SK-N-MC (cell line): ENCODE data around the gene LAMA3.

Source experiments
- EZH2 ChIP-seq: fragments of 200-600 bp; sonication (generic); IDR thresholded peaks from one replicate; pipeline ENCODE4 v1.6.1; 2017; ENCODE audit warnings: antibody characterized with exemption
- FOXP2 ChIP-seq: optimal IDR thresholded peaks from 2 replicates; pipeline ENCODE3; 2011; ENCODE audit warnings: mild to moderate bottlenecking, moderate library complexity; ENCODE audit not compliant: insufficient read depth; ENCODE audit errors: extremely low read length, control extremely low read depth
- POLR2AphosphoS5 ChIP-seq: IDR thresholded peaks from 2 replicates; pipeline ENCODE4 v1.6.1; 2012; ENCODE audit warnings: mild to moderate bottlenecking, low read depth, low read length, borderline replicate concordance

DNA sequence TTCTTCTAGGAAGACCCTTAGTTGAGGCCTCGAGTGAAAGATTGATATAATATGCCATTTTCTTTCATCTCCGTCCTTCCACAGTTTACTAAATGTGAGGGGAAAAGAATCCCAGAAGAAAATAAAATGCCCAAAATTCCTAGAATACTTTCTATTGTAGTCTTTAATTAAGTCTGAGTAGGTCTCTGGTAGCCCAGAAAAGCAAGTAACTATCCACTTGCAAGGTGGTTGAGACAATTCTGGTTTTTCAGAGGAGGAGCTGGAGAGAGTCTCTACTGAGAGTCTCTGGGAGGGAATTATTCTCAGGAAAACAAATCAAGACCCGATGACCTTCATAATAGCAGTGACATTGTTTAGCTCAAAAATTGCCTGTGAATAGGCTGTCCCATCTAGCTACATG, 261.4 kb downstream of the LAMA3 start:
- TF ChIP-seq EZH2 (no peak), POLR2AphosphoS5 (no peak), FOXP2 (no peak)
